SH-SY5Y (cell line): ENCODE results near the gene LSM12.

Experiments
- GATA2 ChIP-seq: IDR thresholded peaks from 2 replicates; pipeline ENCODE4 v1.6.1; 2011; ENCODE audit warnings: mild to moderate bottlenecking, low read depth, low read length
- GATA3 ChIP-seq: IDR thresholded peaks from 2 replicates; pipeline ENCODE4 v1.6.1; 2011; ENCODE audit warnings: low read depth, mild to moderate bottlenecking, low read length, moderate library complexity

DNA sequence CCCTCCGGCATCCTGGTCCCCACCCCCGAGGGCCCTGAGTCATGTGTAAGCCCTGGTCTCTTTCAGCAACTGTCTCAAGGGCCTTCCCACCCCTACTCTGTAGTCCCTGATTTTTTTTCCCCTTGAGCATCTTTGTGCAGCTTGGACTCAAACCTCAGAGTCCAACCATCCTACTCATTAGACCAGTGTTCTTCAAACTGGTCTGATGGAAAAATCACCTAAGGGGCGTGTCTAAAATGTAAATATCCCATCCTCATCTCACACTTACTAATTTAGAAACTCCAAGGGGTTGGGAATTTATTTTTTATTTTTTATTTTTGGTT, 4.7 kb upstream of the LSM12 start:
- TF ChIP-seq GATA3 (no peak), GATA2 (no peak)
